Urinary bladder (tissue), 4 donors: ENCODE results near the gene PYGL. TPM values are rescaled to one million over a fixed set of nuclear protein-coding genes. Genes with fewer than 3 reads are reported as not detected.

Source experiments
- DNase-seq: peaks from one replicate; pipeline ENCODE4 v3.0.0-alpha.2; 2015; ENCODE audit errors: extremely low spot score
- H3K27ac ChIP-seq: one replicate; pipeline ENCODE4 v1.5.1; 2013; ENCODE audit warnings: low read depth, mild to moderate bottlenecking, moderate library complexity
- H3K36me3 ChIP-seq: one replicate; pipeline ENCODE4 v1.6.1; 2013; ENCODE audit warnings: mild to moderate bottlenecking, moderate library complexity; ENCODE audit not compliant: insufficient read depth
- H3K4me1 ChIP-seq: one replicate; pipeline ENCODE4 v1.6.1; 2013; ENCODE audit warnings: mild to moderate bottlenecking, moderate library complexity; ENCODE audit not compliant: insufficient read depth
- H3K4me3 ChIP-seq: one replicate; pipeline ENCODE4 v1.5.1; 2013; ENCODE audit warnings: low read depth, low read length
- WGBS: extraction: QIAGEN DNeasy Blood & Tissue Kit; methylation state at CpG from one replicate; pipeline ENCODE4 v1.1.7; 2013; 5-methylcytosine and 5-hydroxymethylcytosine counted together
- polyA plus RNA-seq: library from polyadenylated mRNA; stranded (reverse); fragments of 200-250 nt; gene quantifications from one replicate; pipeline ENCODE4 v1.2.3, GENCODE V29; 2013
- total RNA-seq: library from RNA; depleted of rRNA; stranded (reverse); fragments of >200 nt; gene quantifications from one replicate; pipeline ENCODE4 v1.2.3, GENCODE V29; 2014
- donor health status: healthy with polysubstance abuse.
- donor health status: healthy.

Gene PYGL
- total and polyA plus RNA-seq, 2 donors: 28.6 to 30.5 TPM

GRCh38 chr14:50862036-50862570 lies 82.2 kb downstream of the PYGL start:
- 75% methylated on average over 4 of the region's 4 CpGs for WGBS
- Histone ChIP-seq H3K4me1 (no peaks in the 10 kb centered on the region), H3K27ac (no peak overlapping the region), H3K36me3 (no peaks in the 10 kb centered on the region), H3K4me3 (no peak overlapping the region)
- DNase-seq: no peak

GRCh38 chr14:50860478-50861086 lies 83.7 kb downstream of the PYGL start:
- no peak overlapping the region for H3K27ac ChIP-seq
- no peaks in the 10 kb centered on the region for H3K36me3 ChIP-seq
- H3K4me1 ChIP-seq: no peaks in the 10 kb centered on the region
- WGBS: 8% methylated on average over 6 of the region's 6 CpGs
- peak; percentile 72 for DNase-seq
- peak overlapping the region; percentile 46 for H3K4me3 ChIP-seq

GRCh38 chr14:50859296-50859624 lies 85.0 kb downstream of the PYGL start:
- Histone ChIP-seq H3K27ac (no peak overlapping the region), H3K4me1 (no peaks in the 10 kb centered on the region), H3K4me3 (peak overlapping the region; percentile 46), H3K36me3 (no peaks in the 10 kb centered on the region)
- no peak for DNase-seq
- WGBS: 9% methylated on average over 1 of the region's 1 CpG

- Histone ChIP-seq H3K27ac (no peak overlapping the region), H3K36me3 (no peaks in the 10 kb centered on the region), H3K4me1 (no peaks in the 10 kb centered on the region), H3K4me3 (no peak overlapping the region)
- DNase-seq: no peak
- WGBS: 85% methylated on average over 5 of the region's 5 CpGs
Observed at GRCh38 chr14:50856660-50857059, 87.6 kb downstream of the PYGL start.

GRCh38 chr14:50855558-50855957 lies 88.7 kb downstream of the PYGL start:
- WGBS: 51% methylated on average over 1 of the region's 1 CpG
- DNase-seq: no peak
- Histone ChIP-seq H3K36me3 (no peaks in the 10 kb centered on the region), H3K4me1 (no peaks in the 10 kb centered on the region), H3K27ac (no peak overlapping the region), H3K4me3 (no peak overlapping the region)

Other genes with a start within 250 kb of the PYGL start
- 46.8 TPM for gene NIN, start 113.3 kb downstream of the PYGL start, total RNA-seq
- gene NIN, start 113.3 kb downstream of the PYGL start, polyA plus RNA-seq: 11.3 TPM
- not detected for gene ABHD12B, start 72.4 kb downstream of the PYGL start, total RNA-seq
- gene ABHD12B, start 72.4 kb downstream of the PYGL start, polyA plus RNA-seq: not detected
- 1.1 TPM for gene TRIM9, start 150.6 kb upstream of the PYGL start, total RNA-seq
- 0.70 TPM for gene TRIM9, start 150.6 kb upstream of the PYGL start, polyA plus RNA-seq